Heart left ventricle (tissue), 16 donors: Measurements from ENCODE around the gene KCTD2. TPM values are rescaled to one million over a fixed set of nuclear protein-coding genes. Genes with fewer than 3 reads are reported as not detected.

Source experiments
- ATAC-seq, 4 donors: fragments of 200-7000 bp; cut with Tn5 transposase; one replicate each; pipeline ENCODE4 v1.9.1; 2020 to 2022; ENCODE audit warnings: moderate library complexity in 4 of 4, mild to moderate bottlenecking in 3 of 4, moderate number of reproducible peaks in 1 of 4
- DNase-seq, 5 donors: peaks; one replicate each; pipeline ENCODE4 v3.0.0-alpha.2; 2020
- H3K27ac ChIP-seq, 12 donors: fragments of 200-600 bp; sonication (generic) in 4 of 12; one replicate each; pipeline versions ENCODE4 v1.5.0 to v1.8.0; 2016 to 2022; ENCODE audit warnings: mild to moderate bottlenecking in 2 of 12
- H3K27me3 ChIP-seq, 9 donors: fragments of 200-600 bp; sonication (generic) in 2 of 9; one replicate each; pipeline versions ENCODE4 v1.5.1 to v1.8.0; 2016 to 2022; ENCODE audit warnings: mild to moderate bottlenecking in 3 of 9
- H3K36me3 ChIP-seq, 9 donors: fragments of 200-600 bp; sonication (generic) in 2 of 9; one replicate each; pipeline versions ENCODE4 v1.5.0 to v1.8.0; 2018 to 2022; ENCODE audit warnings: mild to moderate bottlenecking in 2 of 9
- H3K4me1 ChIP-seq, 12 donors: fragments of 200-600 bp; sonication (generic) in 4 of 12; one replicate each; pipeline versions ENCODE4 v1.5.0 to v1.8.0; 2016 to 2022; ENCODE audit warnings: mild to moderate bottlenecking in 3 of 12
- H3K4me3 ChIP-seq, 12 donors: fragments of 200-600 bp; sonication (generic) in 4 of 12; one replicate each; pipeline versions ENCODE4 v1.5.0 to v1.8.0; 2017 to 2022; ENCODE audit warnings: mild to moderate bottlenecking in 9 of 12, moderate library complexity in 4 of 12
- H3K9me3 ChIP-seq, 12 donors: fragments of 200-600 bp; sonication (generic) in 4 of 12; one replicate each; pipeline versions ENCODE4 v1.5.0 to v1.8.0; 2016 to 2022; ENCODE audit warnings: mild to moderate bottlenecking in 1 of 12
- POLR2A ChIP-seq, 2 donors: fragments of 450-650 bp; IDR thresholded peaks; one replicate each; pipeline ENCODE4 v1.6.1; 2017; ENCODE audit warnings: antibody characterized with exemption in 2 of 2, mild to moderate bottlenecking in 2 of 2, moderate library complexity in 2 of 2
- WGBS, 4 donors: extraction: QIAGEN DNeasy Blood & Tissue Kit in 2 of 4; methylation state at CpG; one replicate each; pipeline versions ENCODE4 v1.1.5 to v1.1.7; 2013 to 2018; 5-methylcytosine and 5-hydroxymethylcytosine counted together
- intact Hi-C, 10 donors: fragments of 100-400 bp; cut with DNase I; formaldehyde crosslinking; loops; one replicate each; pipeline versions ENCODE4 v1.11.1 to v1.14.2; 2022
- polyA plus RNA-seq, 2 donors: library from polyadenylated mRNA; stranded (reverse); fragments of 200-250 nt; gene quantifications; one replicate each; pipeline ENCODE4 v1.2.3, GENCODE V29; 2013
- total RNA-seq, 9 donors: library from RNA; depleted of rRNA in 2 of 9; stranded (reverse); fragments of >200 nt in 2 of 9; fragmentation: NEBNext Ultra II Directional in 3 of 9; extraction: Animal tissue kit (Norgen Biotek cat#: 25700) in 3 of 9; gene quantifications; one replicate each; pipeline versions ENCODE4 v1.1.0 to v1.2.4, GENCODE V29; 2016 to 2023
- TF ChIP-seq, protein P1 (sequence below), 12 donors: fragments of 200-600 bp; sonication (generic) in 4 of 12; IDR thresholded peaks; one replicate each; pipeline versions ENCODE4 v1.5.0 to v1.8.0; 2018 to 2022; ENCODE audit warnings: antibody characterized with exemption in 12 of 12, mild to moderate bottlenecking in 5 of 12
- donor health status: ischemic (EF 13 %, LVEDD 7.1; RV severe dilation, severe dysfunction).
- donor health status: healthy with polysubstance abuse.
- donor health status: DM: no; HTN: yes; CAD: no.
- donor health status: DM: no; HTN: no; CAD: no.
- donor health status: ischemic (EF 25% LVEDD 6.9; RV normal size, moderate dysfunction).
- donor health status: ischemic (EF 25% LVEDD 5.7; RV mildly dilated, moderate dysfunction).
- donor health status: healthy.
- donor health status: DM: yes; HTN: yes; CAD: no.
- donor health status: ischemic (EF 35%, LVEDD 5.7; RV mildly dilated, moderate dysfunction).
- donor health status: nonischemic (EF 11% LVEDD 7.7; RV severe dilation, severe dysfunction).
- donor health status: DM: yes; HTN: yes; CAD: no.
- donor health status: PGD.
- donor health status: ischemic (EF 29% LVEDD 5.4; RV normal size, mild dysfunction).
- donor health status: nonischemic (EF 23%, LVEDD 6.1; RV moderate dilation, normal function).

KCTD2 gene
- total and polyA plus RNA-seq, 11 donors: 15.7 to 38.7 (median 31.5) TPM

DNA sequence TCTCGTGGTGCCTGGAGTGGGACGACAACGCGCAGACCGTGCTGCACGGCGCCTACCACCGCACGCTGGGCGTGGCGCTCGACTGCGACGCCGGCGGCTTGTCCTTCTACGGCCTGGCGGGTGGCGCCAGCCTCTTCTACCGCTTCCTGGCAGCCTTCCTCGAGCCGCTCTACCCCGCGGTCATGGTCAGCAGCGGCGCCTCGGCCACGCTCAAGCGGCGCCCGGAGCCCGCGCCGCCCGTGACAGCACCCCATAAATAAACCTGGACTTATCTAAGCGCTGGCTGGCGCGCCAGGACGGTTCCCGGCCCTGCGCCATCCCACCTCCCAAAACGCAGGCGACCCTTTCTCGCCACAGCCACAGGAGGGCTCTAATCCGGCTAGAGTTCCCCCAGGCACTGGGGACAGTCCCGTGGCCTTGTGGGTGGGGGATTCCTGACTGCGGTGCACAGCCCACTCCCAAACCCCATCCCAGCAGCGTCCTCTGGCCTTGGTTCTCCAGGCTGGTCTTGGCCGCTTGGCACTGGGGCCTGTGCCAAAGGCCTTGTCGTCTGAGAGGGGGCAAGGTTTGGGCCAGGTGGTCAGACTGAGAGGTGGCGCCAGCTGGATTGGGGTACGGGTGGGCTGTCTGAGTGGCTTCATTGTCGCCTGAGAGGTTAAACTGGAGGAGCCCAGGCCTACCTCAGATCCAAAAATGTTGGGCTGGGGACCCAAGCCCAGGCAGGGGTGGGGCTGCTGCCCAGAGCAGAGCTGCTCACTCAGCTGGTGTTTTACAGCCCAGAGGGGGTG lies 30.7 kb downstream of the KCTD2 start:
- DNase-seq (peak; percentile 84 to 90 (median 87)), ATAC-seq (peak; percentile 82 to 92 (median 92))
- intact Hi-C loops: loop anchor here in 1 of 10 donors (5.0 kb wide), 1 partner anchor 35 kb away; no protein-coding TSS in a partner anchor
- TF ChIP-seq, protein P1, sequence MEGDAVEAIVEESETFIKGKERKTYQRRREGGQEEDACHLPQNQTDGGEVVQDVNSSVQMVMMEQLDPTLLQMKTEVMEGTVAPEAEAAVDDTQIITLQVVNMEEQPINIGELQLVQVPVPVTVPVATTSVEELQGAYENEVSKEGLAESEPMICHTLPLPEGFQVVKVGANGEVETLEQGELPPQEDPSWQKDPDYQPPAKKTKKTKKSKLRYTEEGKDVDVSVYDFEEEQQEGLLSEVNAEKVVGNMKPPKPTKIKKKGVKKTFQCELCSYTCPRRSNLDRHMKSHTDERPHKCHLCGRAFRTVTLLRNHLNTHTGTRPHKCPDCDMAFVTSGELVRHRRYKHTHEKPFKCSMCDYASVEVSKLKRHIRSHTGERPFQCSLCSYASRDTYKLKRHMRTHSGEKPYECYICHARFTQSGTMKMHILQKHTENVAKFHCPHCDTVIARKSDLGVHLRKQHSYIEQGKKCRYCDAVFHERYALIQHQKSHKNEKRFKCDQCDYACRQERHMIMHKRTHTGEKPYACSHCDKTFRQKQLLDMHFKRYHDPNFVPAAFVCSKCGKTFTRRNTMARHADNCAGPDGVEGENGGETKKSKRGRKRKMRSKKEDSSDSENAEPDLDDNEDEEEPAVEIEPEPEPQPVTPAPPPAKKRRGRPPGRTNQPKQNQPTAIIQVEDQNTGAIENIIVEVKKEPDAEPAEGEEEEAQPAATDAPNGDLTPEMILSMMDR (IDR thresholded peaks at IDR 0.05): peak in 11 of 12 donors; percentile 5 to 60 (median 39)
- TF ChIP-seq POLR2A (IDR thresholded peaks at IDR 0.05): no peak
- H3K27ac ChIP-seq: peak overlapping the region; percentile 71 to 93 (median 85)
- WGBS, 4 donors: 7 to 21% (median 12%) methylated on average over 16 to 53 of the region's 53 CpGs
- peaks cover 0 to 39% (median 21%) of the 10 kb centered on the region in 12 donors for H3K4me1 ChIP-seq
- H3K27me3 ChIP-seq: no peaks in the 10 kb centered on the region
- H3K4me3 ChIP-seq: peak overlapping the region; percentile 4 to 64 (median 51)
- H3K36me3 ChIP-seq: no peaks in the 10 kb centered on the region
- H3K9me3 ChIP-seq: no peaks in the 10 kb centered on the region

DNA sequence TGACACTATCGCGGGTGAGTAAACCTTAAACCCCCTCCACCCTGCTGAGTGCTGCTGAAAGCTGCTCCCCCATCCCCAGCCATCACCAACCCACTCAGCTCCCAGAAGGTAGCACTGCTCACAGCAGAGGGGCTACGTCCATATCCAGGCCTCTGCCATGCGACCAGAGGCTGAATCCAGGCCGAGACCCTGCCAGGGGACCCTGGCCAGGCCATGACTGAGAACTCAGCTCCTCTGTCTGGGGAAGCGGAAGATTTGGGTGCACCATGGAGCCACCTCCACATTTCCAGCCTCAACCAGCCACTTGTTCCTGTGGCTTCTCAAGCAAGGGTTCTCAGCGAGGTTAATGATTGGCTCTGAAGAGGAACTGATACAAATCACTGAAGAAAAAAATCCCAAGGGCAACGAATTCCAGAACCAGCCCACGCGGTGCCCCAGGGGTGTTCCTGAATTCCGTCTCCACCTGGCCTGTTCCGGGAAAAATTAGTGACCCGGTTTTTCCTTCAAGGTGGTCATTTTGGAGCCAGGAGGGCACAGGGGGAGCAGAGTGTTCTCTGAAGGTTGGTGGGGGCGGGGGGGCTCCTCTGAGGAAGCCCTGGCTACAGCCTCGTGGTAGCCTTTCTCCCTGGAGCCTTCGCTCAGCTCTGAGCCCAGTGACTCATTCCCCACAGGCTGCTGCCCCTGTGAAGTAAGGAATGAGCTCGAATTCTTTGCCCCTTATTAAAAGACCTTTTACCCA lies 31.4 kb downstream of the KCTD2 start:
- peak in 1 of 4 donors; percentile 12 for ATAC-seq
- TF ChIP-seq POLR2A (IDR thresholded peaks at IDR 0.05): no peak
- TF ChIP-seq, protein P1 (IDR thresholded peaks at IDR 0.05): no peak
- intact Hi-C loops: loop anchor here in 1 of 10 donors (5.0 kb wide), 1 partner anchor 34 kb away; no protein-coding TSS in a partner anchor
- no peaks in the 10 kb centered on the region for H3K9me3 ChIP-seq
- H3K4me3 ChIP-seq: peak overlapping the region in 1 of 12 donors; percentile 61
- H3K27ac ChIP-seq: peak overlapping the region in 11 of 12 donors; percentile 78 to 93 (median 85)
- no peak for DNase-seq
- 71 to 79% (median 77%) methylated on average over 13 to 17 of the region's 17 CpGs for WGBS, 4 donors
- H3K27me3 ChIP-seq: no peaks in the 10 kb centered on the region
- no peaks in the 10 kb centered on the region for H3K36me3 ChIP-seq
- H3K4me1 ChIP-seq: peaks cover 0 to 39% (median 21%) of the 10 kb centered on the region in 12 donors

DNA sequence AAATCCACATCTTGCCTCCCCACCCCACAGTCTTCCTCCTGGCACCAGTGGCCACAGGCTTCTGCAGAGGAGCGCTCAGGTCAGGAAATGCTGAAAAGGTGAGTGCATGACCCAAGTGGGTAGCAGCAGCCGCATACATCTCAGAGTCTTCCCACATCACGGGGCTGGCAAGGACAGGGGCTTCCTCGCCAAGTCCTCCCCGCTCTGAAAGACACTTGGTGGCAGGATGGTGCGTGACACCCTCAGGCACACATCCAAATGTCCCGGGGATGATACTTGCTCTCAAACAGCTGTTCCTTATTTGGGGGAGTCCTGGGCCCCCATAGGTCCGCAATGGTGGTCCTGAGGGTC lies 32.0 kb downstream of the KCTD2 start:
- no peak overlapping the region for H3K4me3 ChIP-seq
- peaks cover 0 to 43% (median 21%) of the 10 kb centered on the region in 12 donors for H3K4me1 ChIP-seq
- 70 to 88% (median 73%) methylated on average over 5 to 8 of the region's 8 CpGs for WGBS, 4 donors
- ATAC-seq: no peak
- no peaks in the 10 kb centered on the region for H3K36me3 ChIP-seq
- TF ChIP-seq, protein P1 (IDR thresholded peaks at IDR 0.05): no peak
- no peak for TF ChIP-seq POLR2A (IDR thresholded peaks at IDR 0.05)
- H3K9me3 ChIP-seq: no peaks in the 10 kb centered on the region
- peak overlapping the region in 4 of 12 donors; percentile 79 to 93 (median 87) for H3K27ac ChIP-seq
- no peak for DNase-seq
- H3K27me3 ChIP-seq: no peaks in the 10 kb centered on the region
- intact Hi-C loops: loop anchor here in 1 of 10 donors (5.0 kb wide), 1 partner anchor 33 kb away; no protein-coding TSS in a partner anchor
